G401 (cell line): ENCODE results near the gene DVL3. TPM values are rescaled to one million over a fixed set of nuclear protein-coding genes. Genes with fewer than 3 reads are reported as not detected.

Experiments
- DNase-seq: peaks from one replicate; pipeline ENCODE4 v3.0.0-alpha.2; 2015; ENCODE audit warnings: low spot score
- in situ Hi-C: cut with HindIII; loops from 2 replicates; pipeline ENCODE4 v1.10.0; 2016; ENCODE audit warnings: low sequenced_read_pairs, mixed read lengths
- total RNA-seq: library from RNA; depleted of rRNA; stranded (reverse); fragments of >200 nt; shearing (Covaris generic); gene quantifications from 2 replicates; pipeline ENCODE4 v1.2.3, GENCODE V29; 2014

DVL3 gene
- total RNA-seq, 1 experiment from 2014 or later = 47.0 TPM

DNA sequence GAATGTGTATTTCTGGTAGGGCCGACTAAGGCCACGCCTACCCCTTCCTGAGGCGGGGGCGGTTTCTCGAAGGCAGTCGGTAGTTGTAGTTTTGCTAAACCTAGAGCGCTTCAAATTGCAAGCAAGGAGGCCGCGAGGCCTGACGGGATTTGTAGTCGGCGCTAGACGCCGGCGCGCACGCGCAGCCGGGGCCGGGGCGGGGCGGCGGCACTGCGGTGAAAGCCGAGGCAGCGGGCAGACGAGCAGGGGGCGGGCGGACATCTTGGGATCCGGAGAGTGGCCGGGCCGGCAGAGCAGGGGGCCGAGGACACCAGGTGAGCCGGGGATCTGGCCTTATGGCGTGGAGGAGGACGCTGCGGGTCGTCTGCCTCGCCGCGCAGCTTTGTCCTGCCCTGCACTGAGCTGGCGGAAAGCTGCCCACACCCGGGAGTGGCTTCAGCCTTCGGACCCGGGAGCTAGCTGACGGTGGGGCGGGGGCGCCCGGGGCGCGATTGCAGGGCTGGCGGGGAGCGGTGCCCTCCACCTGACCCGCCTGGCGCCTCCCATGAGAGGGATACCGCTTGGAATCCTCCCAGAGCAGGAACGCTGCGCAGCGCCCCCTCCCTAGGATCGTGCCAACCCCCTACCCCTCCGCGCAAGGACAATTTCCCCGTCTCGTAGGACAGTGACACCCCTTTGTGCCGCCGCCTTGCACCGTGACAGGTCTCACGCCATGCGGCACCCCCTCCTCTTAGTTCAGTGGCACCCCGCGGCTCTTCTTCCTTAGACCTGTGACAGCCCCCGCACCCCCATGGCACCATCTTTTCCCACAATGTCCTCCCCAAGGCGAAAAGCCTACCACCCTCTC lies 19.7 kb downstream of the DVL3 start, which contains the start of gene AP2M1:
TSS of gene AP2M1 (plus strand) at position 210 of the 847 bp plus-strand sequence. CDS start 2,139 bp downstream, outside the sequence.
- DNase-seq = peak; percentile 100
- in situ Hi-C loops = no loop called here

DNA sequence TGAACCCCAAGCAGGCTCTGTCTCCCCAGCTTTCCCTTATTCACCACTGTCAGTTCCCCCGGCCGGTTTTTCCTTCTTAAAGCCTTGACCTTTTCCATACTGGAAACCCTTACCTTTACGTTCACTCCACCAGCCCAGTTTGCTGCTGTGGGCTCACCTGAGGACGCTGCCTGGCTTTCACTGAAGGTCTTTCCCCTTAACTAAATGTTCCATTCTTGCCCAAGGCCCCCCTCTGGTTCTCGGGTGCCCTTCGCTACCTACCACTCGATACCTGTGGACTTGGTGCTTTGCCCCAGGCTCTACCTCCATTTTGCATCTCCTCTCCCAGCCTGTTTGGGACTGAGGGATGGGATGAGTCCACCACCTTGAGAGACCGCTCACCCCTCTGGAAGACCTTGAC lies 20.3 kb downstream of the DVL3 start:
- in situ Hi-C loops = no loop called here
- DNase-seq = peak; percentile 11

DNA sequence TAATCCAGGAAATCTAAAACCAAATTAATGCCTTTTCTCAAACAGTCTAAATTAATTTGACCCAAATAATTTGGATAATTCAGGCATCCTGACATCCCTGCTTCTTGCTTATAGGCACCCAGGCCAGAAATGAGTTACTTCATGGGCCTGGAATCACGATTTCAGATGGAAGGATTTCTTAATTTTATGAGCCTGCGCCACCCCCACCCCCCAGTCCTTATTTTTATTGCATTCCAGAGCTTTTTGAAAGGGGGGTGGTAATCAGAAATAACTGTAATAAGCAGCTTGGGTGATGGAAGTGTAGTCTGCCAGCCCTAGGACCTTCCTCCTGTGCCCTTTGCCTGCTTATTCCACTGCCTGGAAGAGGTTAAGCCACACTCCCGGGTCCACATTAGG lies 20.8 kb downstream of the DVL3 start:
- in situ Hi-C loops = no loop called here
- DNase-seq = no peak

DNA sequence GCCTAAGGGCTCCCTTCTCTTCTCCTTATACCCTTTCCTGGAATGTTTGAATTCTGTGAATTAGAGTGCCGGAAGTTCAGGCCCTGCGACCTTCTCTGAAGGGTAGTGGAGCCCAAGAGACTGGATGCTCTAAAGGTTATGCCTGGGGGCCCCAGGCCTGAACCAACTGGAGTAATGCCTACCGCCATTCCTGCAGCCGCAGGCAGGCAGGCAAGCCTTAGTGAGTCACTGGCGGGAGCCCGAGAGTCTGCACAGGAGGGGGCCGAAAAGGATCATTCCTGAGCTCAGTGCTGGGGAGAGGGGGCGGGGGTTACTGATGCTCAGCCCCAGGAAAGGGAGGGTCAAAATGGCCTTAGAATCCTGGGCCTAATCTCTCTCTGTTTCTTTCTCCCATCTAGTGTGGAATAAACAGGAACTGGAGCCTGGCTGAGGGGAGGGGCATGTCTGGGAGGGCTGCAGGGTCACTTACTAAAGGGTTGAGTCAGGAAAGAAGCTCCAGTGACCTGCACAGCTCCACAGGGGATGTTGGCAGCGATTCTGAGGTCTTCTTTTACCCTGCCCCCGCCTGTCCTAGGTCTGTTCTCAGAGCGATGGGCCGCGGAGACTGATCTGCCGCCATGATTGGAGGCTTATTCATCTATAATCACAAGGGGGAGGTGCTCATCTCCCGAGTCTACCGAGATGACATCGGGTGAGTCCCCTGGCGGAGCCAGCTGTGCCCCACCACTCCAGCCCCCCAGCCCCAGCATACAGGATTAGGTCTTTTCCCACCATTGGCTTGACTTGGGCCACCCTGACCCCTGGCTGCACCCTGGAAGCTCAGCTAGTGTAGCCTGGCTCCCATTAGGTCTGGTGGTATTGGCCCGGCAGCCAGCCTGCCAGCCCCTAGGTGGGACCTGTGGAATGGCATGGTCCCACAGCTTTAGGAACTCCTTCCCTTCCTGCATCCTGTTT lies 21.5 kb downstream of the DVL3 start:
- in situ Hi-C loops = no loop called here
- DNase-seq = peak; percentile 38

DNA sequence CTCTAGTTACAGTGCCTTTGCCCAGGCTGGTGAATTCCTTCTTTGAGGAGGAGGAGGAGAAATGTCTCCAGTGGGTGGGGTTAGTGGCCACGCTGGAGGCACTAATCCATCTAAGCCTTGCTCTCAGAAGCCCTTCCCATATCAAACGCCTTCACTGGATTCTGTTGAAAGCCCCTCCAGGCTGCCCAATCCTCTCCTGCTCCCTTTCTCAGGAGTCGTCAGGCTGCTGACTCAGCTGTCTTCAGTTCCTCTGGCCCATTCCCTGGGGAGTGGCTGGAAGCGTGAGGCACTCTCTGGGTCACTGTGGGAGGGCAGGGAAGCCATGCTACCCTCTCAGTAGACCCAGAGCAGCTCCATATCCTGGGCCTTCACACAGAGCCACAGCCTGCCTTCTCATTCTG lies 22.2 kb downstream of the DVL3 start:
- in situ Hi-C loops = no loop called here
- DNase-seq = no peak

DNA sequence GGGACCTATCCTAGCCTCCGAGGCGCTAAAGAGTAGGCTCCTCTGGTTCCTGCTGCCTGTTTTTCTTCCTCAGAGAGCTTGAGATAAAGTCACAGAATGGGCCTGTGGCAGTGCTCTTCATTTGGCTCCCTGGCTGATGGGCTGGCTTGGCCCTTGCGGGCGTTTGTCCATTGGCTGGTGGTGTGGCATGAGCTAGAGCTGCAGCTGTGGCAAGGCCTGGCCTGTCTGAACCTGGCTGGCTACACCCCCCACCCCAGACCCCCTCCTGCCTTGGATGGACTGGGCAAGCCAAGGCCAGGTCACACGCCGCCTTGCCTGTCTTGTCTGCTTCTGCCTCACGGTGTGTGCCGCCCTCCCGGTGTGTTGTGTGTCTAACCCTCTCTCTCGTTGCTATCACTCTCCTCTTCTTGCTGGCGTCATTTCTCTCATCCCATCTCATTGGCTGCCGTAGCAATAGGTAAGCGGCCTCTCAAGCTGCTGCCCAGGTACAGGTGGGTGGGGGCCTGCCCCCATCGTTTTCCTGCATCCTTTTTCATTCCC lies 22.7 kb downstream of the DVL3 start:
- no peak for DNase-seq
- in situ Hi-C loops = no loop called here

DNA sequence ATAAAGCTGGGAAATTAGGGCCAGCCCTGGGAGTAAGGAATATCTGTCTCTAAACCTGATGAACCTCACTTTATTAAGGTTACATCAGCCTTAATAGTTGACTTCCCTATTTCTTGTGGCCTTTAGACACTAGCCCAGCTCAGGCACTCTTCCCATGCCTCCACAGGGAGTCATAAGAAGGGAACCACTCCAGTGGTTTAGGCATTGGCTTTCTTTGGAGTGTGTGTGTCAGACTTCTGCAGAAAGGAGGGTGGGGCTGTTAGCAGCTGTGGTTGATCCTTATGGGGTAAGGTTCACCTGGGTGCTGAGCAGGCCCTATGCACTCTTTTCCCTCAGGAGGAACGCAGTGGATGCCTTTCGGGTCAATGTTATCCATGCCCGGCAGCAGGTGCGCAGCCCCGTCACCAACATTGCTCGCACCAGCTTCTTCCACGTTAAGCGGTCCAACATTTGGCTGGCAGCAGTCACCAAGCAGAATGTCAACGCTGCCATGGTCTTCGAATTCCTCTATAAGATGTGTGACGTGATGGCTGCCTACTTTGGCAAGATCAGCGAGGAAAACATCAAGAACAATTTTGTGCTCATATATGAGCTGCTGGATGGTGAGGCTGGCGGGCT lies 23.5 kb downstream of the DVL3 start:
- DNase-seq = no peak
- in situ Hi-C loops = no loop called here

DNA sequence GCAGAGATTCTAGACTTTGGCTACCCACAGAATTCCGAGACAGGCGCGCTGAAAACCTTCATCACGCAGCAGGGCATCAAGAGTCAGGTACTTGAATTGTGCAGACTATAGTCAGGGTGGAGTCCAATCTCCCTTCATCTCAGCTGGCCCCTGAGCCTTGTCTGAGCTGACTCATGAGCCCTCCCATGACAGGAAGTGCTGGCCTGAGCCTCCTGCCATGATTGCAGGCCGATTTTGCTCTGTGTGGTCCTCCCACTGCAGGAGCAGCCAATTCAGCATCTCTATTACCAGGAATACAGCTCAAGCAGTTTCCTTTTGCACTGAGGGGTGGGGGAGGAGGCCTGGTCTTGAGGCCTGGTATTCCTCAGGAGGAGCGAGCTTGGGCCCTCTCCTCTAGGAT lies 25.0 kb downstream of the DVL3 start:
- in situ Hi-C loops = no loop called here
- DNase-seq = no peak

DNA sequence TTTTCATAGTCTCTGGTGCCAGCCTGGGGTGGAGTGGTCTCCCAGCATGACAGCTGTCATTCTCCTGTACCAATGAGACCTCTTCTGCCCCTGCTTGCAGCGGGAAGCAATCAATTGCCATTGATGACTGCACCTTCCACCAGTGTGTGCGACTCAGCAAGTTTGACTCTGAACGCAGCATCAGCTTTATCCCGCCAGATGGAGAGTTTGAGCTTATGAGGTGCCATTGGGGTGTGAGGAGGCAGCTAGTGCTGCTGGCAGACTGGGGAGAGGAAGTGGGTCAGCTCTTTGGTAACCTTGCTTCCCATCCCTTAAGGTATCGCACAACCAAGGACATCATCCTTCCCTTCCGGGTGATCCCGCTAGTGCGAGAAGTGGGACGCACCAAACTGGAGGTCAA lies 26.4 kb downstream of the DVL3 start:
- in situ Hi-C loops = no loop called here
- no peak for DNase-seq

DNA sequence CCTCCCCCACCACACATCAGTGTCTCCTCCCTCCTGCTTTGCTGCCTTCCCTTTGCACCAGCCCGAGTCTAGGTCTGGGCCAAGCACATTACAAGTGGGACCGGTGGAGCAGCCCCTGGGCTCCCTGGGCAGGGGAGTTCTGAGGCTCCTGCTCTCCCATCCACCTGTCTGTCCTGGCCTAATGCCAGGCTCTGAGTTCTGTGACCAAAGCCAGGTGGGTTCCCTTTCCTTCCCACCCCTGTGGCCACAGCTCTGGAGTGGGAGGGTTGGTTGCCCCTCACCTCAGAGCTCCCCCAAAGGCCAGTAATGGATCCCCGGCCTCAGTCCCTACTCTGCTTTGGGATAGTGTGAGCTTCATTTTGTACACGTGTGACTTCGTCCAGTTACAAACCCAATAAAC lies 28.5 kb downstream of the DVL3 start:
- DNase-seq = no peak
- in situ Hi-C loops = no loop called here

DNA sequence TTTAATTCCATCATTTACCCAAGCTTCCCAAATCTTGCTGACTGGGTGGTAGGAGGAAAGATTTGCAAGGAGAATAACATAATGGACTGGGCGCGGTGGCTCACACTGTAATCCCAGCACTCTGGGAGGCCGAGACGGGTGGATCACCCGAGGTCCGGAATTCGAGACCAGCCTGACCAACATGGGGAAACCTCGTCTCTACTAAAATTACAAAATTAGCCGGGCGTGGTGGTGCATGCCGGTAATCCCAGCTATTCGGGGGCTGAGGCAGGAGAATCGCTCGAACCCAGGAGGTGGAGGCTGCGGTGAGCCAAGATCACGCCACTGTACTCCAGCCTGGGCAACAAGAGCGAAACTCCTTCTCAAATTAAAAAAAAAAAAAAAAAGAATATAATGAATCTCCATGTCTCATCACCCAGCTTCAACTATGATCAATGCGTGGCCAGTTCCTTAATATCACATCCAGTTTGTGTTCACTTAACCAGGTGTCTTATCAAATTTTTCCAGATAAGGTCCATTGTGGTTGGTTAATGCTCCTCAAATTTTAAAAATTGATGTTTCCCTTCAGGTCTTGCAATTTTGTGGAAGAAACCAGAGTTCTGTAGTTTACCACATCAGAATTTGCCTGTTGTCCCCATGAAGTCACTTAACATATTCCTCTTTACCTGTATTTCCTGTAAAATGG lies 29.5 kb downstream of the DVL3 start:
- in situ Hi-C loops = no loop called here
- no peak for DNase-seq

DNA sequence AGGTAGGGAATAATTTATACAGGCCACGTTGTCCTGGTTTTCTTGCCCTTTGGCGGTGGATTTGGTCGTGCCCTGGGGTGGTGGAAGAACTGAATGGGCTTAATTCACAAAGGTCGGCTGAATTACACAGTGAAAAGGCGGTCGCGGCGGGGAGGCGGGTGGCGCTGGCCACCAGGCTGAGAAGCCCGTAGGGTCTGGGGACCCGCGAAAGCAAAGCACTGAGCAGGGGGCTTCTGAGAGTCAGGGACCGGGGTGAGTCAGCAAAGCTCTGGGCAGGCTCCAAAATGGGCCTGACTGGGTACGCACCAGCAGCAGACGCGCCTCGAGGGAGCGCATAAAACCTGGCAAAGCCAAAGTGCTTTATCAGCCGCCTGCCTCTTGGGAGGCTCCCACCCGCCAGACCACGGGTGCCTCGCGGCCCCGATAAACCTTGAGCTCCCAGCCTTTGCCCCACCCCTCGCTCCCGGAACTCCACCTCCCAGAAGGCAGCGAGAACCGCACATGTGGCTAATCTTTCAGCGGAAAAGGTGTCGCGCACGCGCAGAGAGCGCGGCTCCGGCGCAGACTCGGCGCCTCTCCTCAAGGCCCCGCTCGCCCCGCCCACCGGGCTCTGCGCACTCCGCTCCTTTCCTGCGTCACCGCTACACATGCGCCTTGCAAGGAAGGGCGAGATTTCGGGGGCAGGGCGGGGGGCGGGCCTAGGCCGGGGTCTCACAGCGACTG lies 30.4 kb downstream of the DVL3 start:
- peak; percentile 98 for DNase-seq
- in situ Hi-C loops = no loop called here

DNA sequence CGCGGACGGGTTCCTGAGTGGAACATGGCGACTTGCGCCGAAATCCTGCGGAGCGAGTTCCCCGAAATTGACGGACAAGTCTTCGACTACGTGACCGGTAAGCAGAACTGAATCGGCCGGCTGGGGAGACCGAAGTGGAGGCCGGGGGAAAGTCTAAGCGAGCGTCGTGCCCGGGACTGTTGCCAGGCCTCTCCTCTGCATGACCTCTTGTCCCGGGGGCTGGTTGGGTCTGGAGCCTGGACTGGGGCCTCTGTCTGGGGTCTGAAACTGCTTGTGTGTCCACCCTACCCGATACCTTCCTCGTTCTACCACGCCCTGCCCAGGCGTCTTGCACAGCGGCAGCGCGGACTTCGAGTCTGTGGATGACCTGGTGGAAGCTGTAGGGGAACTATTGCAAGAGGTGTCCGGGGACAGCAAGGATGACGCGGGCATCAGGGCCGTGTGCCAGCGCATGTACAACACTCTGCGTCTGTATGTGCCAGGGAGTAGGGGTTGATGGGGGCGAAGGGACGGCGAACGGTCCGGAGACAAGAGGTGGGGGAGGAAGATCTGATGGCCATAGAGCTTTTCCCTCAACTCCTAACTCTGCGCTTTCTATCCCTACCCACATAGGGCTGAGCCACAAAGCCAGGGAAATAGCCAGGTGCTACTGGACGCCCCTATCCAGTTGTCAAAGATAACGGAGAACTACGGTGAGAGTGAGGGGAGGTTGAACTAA lies 31.2 kb downstream of the DVL3 start, which contains the start of gene ABCF3:
TSS of gene ABCF3 (plus strand) at position 16 of the 718 bp plus-strand sequence. CDS start at position 25, 9 bp downstream.
- DNase-seq = no peak
- in situ Hi-C loops = no loop called here

DNA sequence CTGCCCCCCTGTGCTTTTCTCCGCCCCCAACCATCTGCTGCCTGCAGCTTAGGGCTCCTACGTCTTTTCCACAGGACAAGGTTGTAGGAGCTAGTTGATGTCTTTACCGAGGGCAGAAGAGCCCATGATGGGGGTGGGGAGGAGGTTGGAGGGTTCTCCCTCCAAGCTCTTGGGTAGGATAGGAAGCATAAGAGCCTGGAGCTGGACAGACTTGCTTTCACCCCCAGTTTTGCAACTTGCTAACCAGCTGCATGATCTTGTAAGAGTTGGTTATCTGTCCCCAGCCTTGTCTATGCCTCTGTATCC lies 31.7 kb downstream of the DVL3 start:
- no peak for DNase-seq
- in situ Hi-C loops = no loop called here

DNA sequence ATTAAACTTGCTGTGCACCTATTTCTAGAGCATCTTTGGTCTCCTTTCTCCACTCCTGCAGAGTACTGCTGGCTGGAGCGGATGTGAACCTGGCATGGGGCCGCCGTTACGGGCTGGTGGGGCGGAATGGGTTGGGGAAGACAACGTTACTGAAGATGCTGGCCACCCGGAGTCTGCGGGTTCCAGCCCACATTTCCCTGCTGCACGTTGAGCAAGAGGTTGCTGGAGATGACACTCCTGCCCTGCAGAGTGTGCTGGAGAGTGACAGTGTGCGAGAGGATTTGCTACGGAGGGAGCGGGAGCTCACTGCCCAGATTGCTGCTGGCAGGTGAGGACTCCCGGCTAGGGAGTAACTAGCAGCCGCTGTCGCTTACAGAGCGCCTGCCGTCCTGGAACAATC lies 32.9 kb downstream of the DVL3 start:
- DNase-seq = peak; percentile 37
- in situ Hi-C loops = no loop called here

DNA sequence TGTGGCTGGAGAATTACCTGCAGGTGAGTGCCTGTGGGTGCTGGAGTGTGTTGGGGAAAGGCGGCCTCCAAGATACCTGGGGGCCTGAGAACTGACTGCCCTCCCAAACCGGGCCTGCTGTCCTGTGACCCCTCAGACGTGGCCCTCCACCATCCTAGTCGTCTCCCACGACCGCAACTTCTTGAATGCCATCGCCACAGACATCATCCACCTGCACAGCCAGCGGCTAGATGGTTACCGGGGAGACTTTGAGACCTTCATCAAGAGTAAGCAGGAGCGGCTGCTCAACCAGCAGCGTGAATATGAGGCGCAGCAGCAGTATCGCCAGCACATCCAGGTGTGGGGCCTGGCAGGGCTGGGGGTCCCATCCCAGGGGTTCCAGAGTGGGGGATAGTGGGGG lies 34.2 kb downstream of the DVL3 start:
- in situ Hi-C loops = no loop called here
- no peak for DNase-seq

DNA sequence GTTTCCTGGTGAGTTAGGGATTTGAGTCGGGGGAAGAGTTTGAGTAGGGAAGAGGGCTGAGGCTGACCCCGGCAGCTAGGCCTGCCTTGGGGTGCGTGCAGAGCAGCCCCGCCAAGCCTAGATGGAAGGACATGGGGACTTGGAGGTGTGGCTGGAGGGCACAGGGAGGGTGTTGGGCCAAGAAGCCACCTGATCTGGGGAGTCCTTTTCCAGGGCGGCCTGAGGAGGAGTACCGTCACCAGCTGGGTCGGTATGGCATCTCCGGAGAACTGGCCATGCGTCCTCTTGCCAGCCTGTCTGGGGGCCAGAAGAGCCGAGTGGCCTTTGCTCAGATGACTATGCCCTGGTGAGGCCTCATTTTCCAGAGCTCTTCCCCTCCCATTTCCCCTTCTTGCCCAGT lies 37.7 kb downstream of the DVL3 start:
- in situ Hi-C loops = no loop called here
- DNase-seq = no peak
